ENCODE measurements around the gene FAM72D. TPM values are rescaled to one million over a fixed set of nuclear protein-coding genes. Genes with fewer than 3 reads are reported as not detected.

FAM72D gene
- total RNA-seq (2022; extraction: Qiagen RNA extraction), result 4.5 to 6.4 TPM (median 5.5 TPM) in 5 replicates

DNA sequence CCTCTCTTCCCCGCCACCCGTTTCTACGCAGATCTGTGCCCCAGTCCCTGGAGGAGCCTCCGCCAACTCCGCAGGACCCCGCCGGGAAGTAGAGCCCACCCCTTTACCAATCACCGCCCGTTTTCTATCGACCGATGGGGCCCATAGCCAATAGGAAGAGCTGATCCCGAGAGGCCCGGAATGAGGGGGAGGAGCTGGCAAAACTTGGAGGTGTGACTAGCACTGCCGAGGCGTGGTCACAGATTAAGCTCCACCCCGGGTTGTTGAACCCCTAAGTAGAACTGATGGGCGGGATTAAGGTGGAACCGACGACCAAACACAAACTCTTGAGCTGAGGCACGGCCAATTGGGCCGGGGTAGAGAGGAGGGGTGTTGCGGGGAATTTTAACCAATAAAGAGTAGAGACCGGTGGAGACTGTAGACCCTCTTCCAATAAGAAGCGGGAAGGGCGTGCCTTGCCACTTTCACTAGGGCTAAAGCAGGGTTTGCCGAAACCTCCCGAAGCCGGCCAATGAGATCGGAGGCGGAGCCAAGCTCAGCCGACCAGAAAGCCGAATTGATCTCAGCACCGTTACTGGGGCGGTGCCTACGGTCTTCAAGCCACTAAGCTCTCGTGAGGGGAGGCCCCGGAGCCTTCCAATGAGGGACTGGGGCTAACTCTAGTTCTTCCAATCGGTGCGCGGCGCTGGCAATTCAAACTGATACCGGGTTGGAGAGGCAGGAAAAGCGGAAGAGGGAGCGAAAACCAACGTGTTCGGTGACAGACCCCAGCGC is at the start of gene FAM72D, which contains the start of gene SRGAP2B:
TSS of gene FAM72D (plus strand) at position 691 of the 774 bp plus-strand sequence. CDS start 874 bp downstream, outside the sequence.
TSS of gene SRGAP2B (minus strand) at position 45 of the 774 bp plus-strand sequence. CDS start 2,427 bp downstream, outside the sequence.

Other genes starting within 250 kb of the FAM72D start
- 13.2 to 21.0 TPM (median 17.5 TPM) in 5 replicates for gene SRGAP2B, start 646 bp upstream of the FAM72D start, total RNA-seq (2022; extraction: Qiagen RNA extraction)
- not detected in 5 replicates for gene PPIAL4D, start 146.2 kb downstream of the FAM72D start, total RNA-seq (2022; extraction: Qiagen RNA extraction)